AG09309 (cell line): ENCODE measurements around the gene ZNF33A.
"Not testable (repeated sequence)": the region's sequence is repeated elsewhere in the genome, so short reads cannot be mapped to it uniquely, and the experiment has no call there.

Experiments
- DNase-seq: peaks from one replicate; pipeline ENCODE4 v3.0.0-alpha.2; 2010; ENCODE audit warnings: low read depth
- H3K4me3 ChIP-seq: 2 replicates; pipeline ENCODE4 v1.5.1; 2011; ENCODE audit warnings: mild to moderate bottlenecking, low read depth, low read length, moderate library complexity; ENCODE audit not compliant: control insufficient read depth
- CTCF ChIP-seq: IDR thresholded peaks from 2 replicates; pipeline ENCODE4 v1.5.1; 2011; ENCODE audit warnings: mild to moderate bottlenecking, low read depth, low read length, inconsistent platforms; ENCODE audit not compliant: insufficient read depth, control insufficient read depth; ENCODE audit errors: missing control alignments

Gene ZNF33A

GRCh38 chr10:38072552-38072951 is 62.1 kb downstream of the ZNF33A start:
- TF ChIP-seq CTCF, result no peak
- H3K4me3 ChIP-seq, result no peak overlapping the region
- DNase-seq, result no peak

GRCh38 chr10:38076687-38077086 is 66.2 kb downstream of the ZNF33A start:
- H3K4me3 ChIP-seq, result no peak overlapping the region
- DNase-seq, result no peak
- TF ChIP-seq CTCF, result no peak

GRCh38 chr10:38093318-38093717 is 82.8 kb downstream of the ZNF33A start:
- H3K4me3 ChIP-seq, DNase-seq: not testable (repeated sequence)

GRCh38 chr10:38093816-38094157 is 83.3 kb downstream of the ZNF33A start:
- TF ChIP-seq CTCF, result no peak
- no peak for DNase-seq
- peak overlapping the region; percentile 84 for H3K4me3 ChIP-seq

- H3K4me3 ChIP-seq, result peak within 1 kb of the TSS; percentile 84
- no peak for TF ChIP-seq CTCF
- peak; percentile 82 for DNase-seq
Observed at GRCh38 chr10:38094158-38094926, 83.9 kb downstream of the ZNF33A start, which contains the start of gene ZNF37A. ZNF37A (plus strand) TSS chr10:38094337; CDS start chr10:38096618, 2,281 bp downstream.

GRCh38 chr10:38094927-38095574 is 84.6 kb downstream of the ZNF33A start:
- no peak for DNase-seq
- TF ChIP-seq CTCF, result no peak
- peak overlapping the region; percentile 84 for H3K4me3 ChIP-seq

GRCh38 chr10:38102880-38103279 is 92.4 kb downstream of the ZNF33A start:
- no peak overlapping the region for H3K4me3 ChIP-seq
- TF ChIP-seq CTCF, result no peak
- DNase-seq, result no peak
